Measurements from ENCODE around the gene THAP11.
A peak's percentile ranks its signal among the peaks of the same experiment; 100 is the strongest.

Gene THAP11

GRCh38 chr16:67848118-67848517 lies 6.0 kb downstream of the THAP11 start:
- peak overlapping the region in 6 of 7 experiments; percentile 81 to 95 (median 90) for H3K4me3 ChIP-seq (ENCODE audit: control insufficient read depth in 1 of 7, extremely low read depth in 1 of 7, insufficient read depth in 4 of 7, low read depth in 2 of 7, low read length in 6 of 7)
- H3K4me1 ChIP-seq (ENCODE audit: control extremely low read depth in 1 of 4, control insufficient read depth in 4 of 4, insufficient read depth in 4 of 4, low read length in 3 of 4): peaks cover 23 to 45% (median 42%) of the 10 kb centered on the region in 4 experiments
- ChIA-PET POLR2A (no interaction called here), CTCF (interaction anchor here (1.1 to 11.8 kb wide), 3 partner anchors 14 to 35 kb away, joined by 4 to 155 read pairs (median 10); no protein-coding TSS in a partner anchor)
- peak overlapping the region; percentile 84 to 94 for H3K27ac ChIP-seq (ENCODE audit: insufficient read depth in 1 of 2, low read depth in 1 of 2, low read length in 2 of 2, poor library complexity in 1 of 2, severe bottlenecking in 2 of 2)
- no peaks in the 10 kb centered on the region for H3K27me3 ChIP-seq (replicated peaks in 2 of 5; ENCODE audit: control insufficient read depth in 4 of 5, insufficient read depth in 5 of 5, low read length in 4 of 5)
- peaks cover 0 to 16% (median 2%) of the 10 kb centered on the region in 4 experiments for H3K36me3 ChIP-seq (ENCODE audit: control insufficient read depth in 4 of 4, insufficient read depth in 4 of 4, low read length in 3 of 4)
- WGBS (ENCODE audit: insufficient coverage): 98% methylated on average over 11 of the region's 11 CpGs
- DNase-seq: no peak
- H3K9me3 ChIP-seq (ENCODE audit: control extremely low read depth in 1 of 5, control insufficient read depth in 4 of 5, insufficient read depth in 2 of 5, low read depth in 1 of 5, low read length in 4 of 5): no peaks in the 10 kb centered on the region

- Histone ChIP-seq H3K27me3 (replicated peaks in 2 of 5; ENCODE audit: control insufficient read depth in 4 of 5, insufficient read depth in 5 of 5, low read length in 4 of 5) (no peaks in the 10 kb centered on the region), H3K36me3 (ENCODE audit: control insufficient read depth in 4 of 4, insufficient read depth in 4 of 4, low read length in 3 of 4) (peaks cover 0 to 23% (median 5%) of the 10 kb centered on the region in 4 experiments), H3K9me3 (ENCODE audit: control extremely low read depth in 1 of 5, control insufficient read depth in 4 of 5, insufficient read depth in 2 of 5, low read depth in 1 of 5, low read length in 4 of 5) (no peaks in the 10 kb centered on the region), H3K4me3 (ENCODE audit: control insufficient read depth in 1 of 7, extremely low read depth in 1 of 7, insufficient read depth in 4 of 7, low read depth in 2 of 7, low read length in 6 of 7) (no peak overlapping the region), H3K4me1 (ENCODE audit: control extremely low read depth in 1 of 4, control insufficient read depth in 4 of 4, insufficient read depth in 4 of 4, low read length in 3 of 4) (peaks cover 0 to 26% (median 10%) of the 10 kb centered on the region in 4 experiments), H3K27ac (ENCODE audit: insufficient read depth in 1 of 2, low read depth in 1 of 2, low read length in 2 of 2, poor library complexity in 1 of 2, severe bottlenecking in 2 of 2) (no peak overlapping the region)
- WGBS (ENCODE audit: insufficient coverage): 92% methylated on average over 3 of the region's 3 CpGs
- ChIA-PET CTCF (interaction anchor here (1.3 to 11.8 kb wide), 2 partner anchors 10 to 181 kb away, joined by 3 to 155 read pairs; no protein-coding TSS in a partner anchor), POLR2A (no interaction called here)
- DNase-seq: no peak
Measured at GRCh38 chr16:67853670-67854069, 11.6 kb downstream of the THAP11 start.

GRCh38 chr16:67855789-67856188 lies 13.7 kb downstream of the THAP11 start:
- Histone ChIP-seq H3K9me3 (ENCODE audit: control extremely low read depth in 1 of 5, control insufficient read depth in 4 of 5, insufficient read depth in 2 of 5, low read depth in 1 of 5, low read length in 4 of 5) (no peaks in the 10 kb centered on the region), H3K36me3 (ENCODE audit: control insufficient read depth in 4 of 4, insufficient read depth in 4 of 4, low read length in 3 of 4) (peaks cover 2 to 23% (median 9%) of the 10 kb centered on the region in 4 experiments), H3K27me3 (replicated peaks in 2 of 5; ENCODE audit: control insufficient read depth in 4 of 5, insufficient read depth in 5 of 5, low read length in 4 of 5) (no peaks in the 10 kb centered on the region), H3K27ac (ENCODE audit: insufficient read depth in 1 of 2, low read depth in 1 of 2, low read length in 2 of 2, poor library complexity in 1 of 2, severe bottlenecking in 2 of 2) (peak overlapping the region; percentile 36 to 56), H3K4me3 (ENCODE audit: control insufficient read depth in 1 of 7, extremely low read depth in 1 of 7, insufficient read depth in 4 of 7, low read depth in 2 of 7, low read length in 6 of 7) (no peak overlapping the region), H3K4me1 (ENCODE audit: control extremely low read depth in 1 of 4, control insufficient read depth in 4 of 4, insufficient read depth in 4 of 4, low read length in 3 of 4) (peaks cover 0 to 24% (median 10%) of the 10 kb centered on the region in 4 experiments)
- POLR2A ChIA-PET: interaction anchor here (1.0 kb wide), 1 partner anchor 22 kb away, joined by 3 read pairs; no protein-coding TSS in a partner anchor
- WGBS (ENCODE audit: insufficient coverage): 91% methylated on average over 8 of the region's 10 CpGs
- CTCF ChIA-PET: interaction anchor here (0.6 to 18.2 kb wide), 4 partner anchors 8 to 955 kb away, joined by 3 to 155 read pairs (median 4); partner anchors contain the start of genes CENPT and NUTF2
- no peak for DNase-seq

GRCh38 chr16:67856927-67857546 lies 14.9 kb downstream of the THAP11 start:
- H3K36me3 ChIP-seq (ENCODE audit: control insufficient read depth in 4 of 4, insufficient read depth in 4 of 4, low read length in 3 of 4): peaks cover 4 to 36% (median 15%) of the 10 kb centered on the region in 4 experiments
- ChIA-PET CTCF (interaction anchor here (1.0 to 18.2 kb wide), 5 partner anchors 9 to 42 kb away, joined by 3 to 155 read pairs (median 4); partner anchors contain the start of genes CENPT and NUTF2), POLR2A (no interaction called here)
- WGBS (ENCODE audit: insufficient coverage): 100% methylated on average over 5 of the region's 5 CpGs
- H3K9me3 ChIP-seq (ENCODE audit: control extremely low read depth in 1 of 5, control insufficient read depth in 4 of 5, insufficient read depth in 2 of 5, low read depth in 1 of 5, low read length in 4 of 5): no peaks in the 10 kb centered on the region
- H3K4me1 ChIP-seq (ENCODE audit: control extremely low read depth in 1 of 4, control insufficient read depth in 4 of 4, insufficient read depth in 4 of 4, low read length in 3 of 4): peaks cover 0 to 24% (median 10%) of the 10 kb centered on the region in 4 experiments
- peak overlapping the region; percentile 86 to 92 for H3K27ac ChIP-seq (ENCODE audit: insufficient read depth in 1 of 2, low read depth in 1 of 2, low read length in 2 of 2, poor library complexity in 1 of 2, severe bottlenecking in 2 of 2)
- H3K4me3 ChIP-seq (ENCODE audit: control insufficient read depth in 1 of 7, extremely low read depth in 1 of 7, insufficient read depth in 4 of 7, low read depth in 2 of 7, low read length in 6 of 7): peak overlapping the region in 1 of 7 experiments; percentile 7
- H3K27me3 ChIP-seq (replicated peaks in 2 of 5; ENCODE audit: control insufficient read depth in 4 of 5, insufficient read depth in 5 of 5, low read length in 4 of 5): no peaks in the 10 kb centered on the region
- DNase-seq: no peak

GRCh38 chr16:67857547-67858233 lies 15.6 kb downstream of the THAP11 start:
- peak; percentile 78 to 89 (median 87) for DNase-seq
- Histone ChIP-seq H3K9me3 (ENCODE audit: control extremely low read depth in 1 of 5, control insufficient read depth in 4 of 5, insufficient read depth in 2 of 5, low read depth in 1 of 5, low read length in 4 of 5) (no peaks in the 10 kb centered on the region), H3K27ac (ENCODE audit: insufficient read depth in 1 of 2, low read depth in 1 of 2, low read length in 2 of 2, poor library complexity in 1 of 2, severe bottlenecking in 2 of 2) (peak overlapping the region; percentile 86 to 92), H3K36me3 (ENCODE audit: control insufficient read depth in 4 of 4, insufficient read depth in 4 of 4, low read length in 3 of 4) (peaks cover 7 to 42% (median 17%) of the 10 kb centered on the region in 4 experiments), H3K4me3 (ENCODE audit: control insufficient read depth in 1 of 7, extremely low read depth in 1 of 7, insufficient read depth in 4 of 7, low read depth in 2 of 7, low read length in 6 of 7) (peak overlapping the region in 2 of 7 experiments; percentile 5 to 7), H3K27me3 (replicated peaks in 2 of 5; ENCODE audit: control insufficient read depth in 4 of 5, insufficient read depth in 5 of 5, low read length in 4 of 5) (no peaks in the 10 kb centered on the region), H3K4me1 (ENCODE audit: control extremely low read depth in 1 of 4, control insufficient read depth in 4 of 4, insufficient read depth in 4 of 4, low read length in 3 of 4) (peaks cover 0 to 24% (median 10%) of the 10 kb centered on the region in 4 experiments)
- CTCF ChIA-PET: interaction anchor here (1.0 to 18.2 kb wide), 5 partner anchors 9 to 42 kb away, joined by 3 to 155 read pairs (median 4); partner anchors contain the start of genes CENPT and NUTF2
- 100% methylated on average over 2 of the region's 3 CpGs for WGBS (ENCODE audit: insufficient coverage)
- POLR2A ChIA-PET: no interaction called here

- peaks cover 7 to 49% (median 18%) of the 10 kb centered on the region in 4 experiments for H3K36me3 ChIP-seq (ENCODE audit: control insufficient read depth in 4 of 4, insufficient read depth in 4 of 4, low read length in 3 of 4)
- 65% methylated on average over 3 of the region's 4 CpGs for WGBS (ENCODE audit: insufficient coverage)
- H3K27me3 ChIP-seq (replicated peaks in 2 of 5; ENCODE audit: control insufficient read depth in 4 of 5, insufficient read depth in 5 of 5, low read length in 4 of 5): no peaks in the 10 kb centered on the region
- ChIA-PET POLR2A (no interaction called here), CTCF (interaction anchor here (1.1 to 18.2 kb wide), 4 partner anchors 10 to 41 kb away, joined by 3 to 155 read pairs (median 4); partner anchors contain the start of genes CENPT and NUTF2)
- H3K27ac ChIP-seq (ENCODE audit: insufficient read depth in 1 of 2, low read depth in 1 of 2, low read length in 2 of 2, poor library complexity in 1 of 2, severe bottlenecking in 2 of 2): peak overlapping the region; percentile 86 to 92
- peaks cover 0 to 24% (median 10%) of the 10 kb centered on the region in 4 experiments for H3K4me1 ChIP-seq (ENCODE audit: control extremely low read depth in 1 of 4, control insufficient read depth in 4 of 4, insufficient read depth in 4 of 4, low read length in 3 of 4)
- no peak overlapping the region for H3K4me3 ChIP-seq (ENCODE audit: control insufficient read depth in 1 of 7, extremely low read depth in 1 of 7, insufficient read depth in 4 of 7, low read depth in 2 of 7, low read length in 6 of 7)
- H3K9me3 ChIP-seq (ENCODE audit: control extremely low read depth in 1 of 5, control insufficient read depth in 4 of 5, insufficient read depth in 2 of 5, low read depth in 1 of 5, low read length in 4 of 5): no peaks in the 10 kb centered on the region
- peak in 2 of 3 donors; percentile 24 to 26 for DNase-seq
Measured at GRCh38 chr16:67858500-67858899, 16.4 kb downstream of the THAP11 start.

All from common myeloid progenitor, CD34-positive (primary cell).